Hair follicle dermal papilla cell (primary cell): Measurements from ENCODE around the gene NOVA2. TPM values are rescaled to one million over a fixed set of nuclear protein-coding genes. Genes with fewer than 3 reads are reported as not detected.

ENCODE experiments used
- small RNA-seq: library from RNA; depleted of rRNA; stranded (forward); fragments of <200 nt; gene quantifications from one replicate; pipeline ENCODE3, GENCODE V24; 2012
- total RNA-seq: library from RNA; depleted of rRNA; stranded (reverse); fragments of >200 nt; gene quantifications from 2 replicates; pipeline ENCODE4 v1.2.3, GENCODE V29; 2012

NOVA2 gene, protein sequence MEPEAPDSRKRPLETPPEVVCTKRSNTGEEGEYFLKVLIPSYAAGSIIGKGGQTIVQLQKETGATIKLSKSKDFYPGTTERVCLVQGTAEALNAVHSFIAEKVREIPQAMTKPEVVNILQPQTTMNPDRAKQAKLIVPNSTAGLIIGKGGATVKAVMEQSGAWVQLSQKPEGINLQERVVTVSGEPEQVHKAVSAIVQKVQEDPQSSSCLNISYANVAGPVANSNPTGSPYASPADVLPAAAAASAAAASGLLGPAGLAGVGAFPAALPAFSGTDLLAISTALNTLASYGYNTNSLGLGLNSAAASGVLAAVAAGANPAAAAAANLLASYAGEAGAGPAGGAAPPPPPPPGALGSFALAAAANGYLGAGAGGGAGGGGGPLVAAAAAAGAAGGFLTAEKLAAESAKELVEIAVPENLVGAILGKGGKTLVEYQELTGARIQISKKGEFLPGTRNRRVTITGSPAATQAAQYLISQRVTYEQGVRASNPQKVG
- total RNA-seq, result not detected in 2 replicates

DNA sequence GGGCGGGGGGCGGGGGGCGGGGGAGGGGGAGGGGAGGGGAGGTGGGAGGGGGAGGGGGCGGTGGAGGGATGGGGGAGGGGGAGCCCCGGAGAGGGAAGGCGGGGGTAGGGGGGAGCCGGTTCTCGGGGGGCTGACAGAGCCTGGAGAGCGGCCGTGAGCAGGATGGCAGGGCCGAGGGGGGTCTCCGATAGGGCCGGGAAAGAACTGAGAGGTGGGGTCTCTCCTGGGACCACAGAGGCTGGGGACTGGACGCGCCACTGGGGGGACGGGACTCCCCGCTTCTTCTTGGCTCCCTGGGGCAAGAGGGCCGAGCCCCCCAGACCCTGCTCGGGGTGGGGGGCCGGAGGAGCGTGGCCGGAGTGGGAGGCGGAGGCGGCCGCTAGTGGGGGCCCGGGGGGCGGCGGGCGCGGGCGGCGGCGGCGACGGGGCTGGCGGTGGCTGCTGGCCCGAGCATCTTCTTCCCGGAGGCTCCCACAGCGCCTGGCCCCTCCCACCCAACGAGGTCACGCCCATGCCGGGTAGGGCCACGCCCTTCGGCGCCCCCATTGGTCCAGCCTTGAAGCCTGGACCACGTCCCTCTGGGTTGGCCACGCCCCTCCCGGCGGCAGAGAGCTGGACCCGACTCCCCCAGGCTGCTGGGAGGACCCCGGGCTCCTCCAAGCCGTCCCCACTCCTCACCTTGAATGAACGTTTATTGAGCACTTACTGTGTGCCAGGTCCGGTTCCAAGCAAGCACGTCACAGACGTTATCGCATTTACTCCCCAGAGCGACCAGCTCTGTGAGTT, at the start of gene NOVA2:
TSS of gene NOVA2 (minus strand) at position 313 of the 786 bp plus-strand sequence. CDS start 514 bp downstream, outside the sequence.

DNA sequence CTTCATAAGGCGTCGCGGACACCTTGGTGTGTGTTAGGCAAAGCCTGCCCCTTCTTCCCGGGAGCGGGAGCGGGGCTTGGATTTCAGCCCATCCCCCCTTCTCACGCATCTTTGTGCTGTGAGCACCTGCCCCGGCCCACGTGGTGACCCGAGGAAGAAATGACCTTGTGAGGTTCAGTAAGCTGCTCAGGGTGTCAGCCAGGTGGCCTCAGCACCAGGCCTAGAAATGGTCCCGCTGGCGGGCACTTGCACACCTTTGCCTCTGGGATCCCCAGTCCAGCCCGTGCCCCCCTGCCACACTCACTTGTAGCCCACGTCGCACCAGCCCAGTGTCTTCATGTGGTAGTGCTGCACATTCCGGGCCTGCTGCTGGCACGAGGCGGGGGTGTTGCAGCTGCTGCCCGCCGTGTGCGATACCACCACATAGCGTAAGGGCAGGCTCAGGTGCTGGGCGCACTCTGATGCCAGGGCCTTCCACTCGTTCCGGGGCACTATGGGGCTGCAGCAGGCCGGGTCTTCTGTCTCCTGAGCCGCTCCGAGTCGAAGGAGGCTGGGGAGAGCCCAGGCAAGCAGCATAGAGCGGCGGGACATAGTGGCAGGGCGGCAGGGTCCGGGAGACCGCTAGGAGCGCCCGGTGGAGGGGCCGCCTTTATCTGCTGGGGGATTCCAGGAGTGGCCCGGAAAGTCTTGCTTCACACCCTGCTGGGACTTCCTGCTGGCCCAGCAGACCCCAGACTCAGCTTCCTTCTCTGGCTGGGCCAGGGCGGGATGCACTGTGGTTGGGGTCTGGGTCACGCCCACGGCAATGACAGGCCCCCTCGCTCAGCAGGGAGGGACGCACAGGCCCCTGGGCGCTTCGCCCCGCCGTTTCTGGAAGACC, 49.0 kb upstream of the NOVA2 start, which contains the start of gene PGLYRP1:
TSS of gene PGLYRP1 (minus strand) at position 623 of the 880 bp plus-strand sequence. CDS start at position 591, 32 bp downstream.

DNA sequence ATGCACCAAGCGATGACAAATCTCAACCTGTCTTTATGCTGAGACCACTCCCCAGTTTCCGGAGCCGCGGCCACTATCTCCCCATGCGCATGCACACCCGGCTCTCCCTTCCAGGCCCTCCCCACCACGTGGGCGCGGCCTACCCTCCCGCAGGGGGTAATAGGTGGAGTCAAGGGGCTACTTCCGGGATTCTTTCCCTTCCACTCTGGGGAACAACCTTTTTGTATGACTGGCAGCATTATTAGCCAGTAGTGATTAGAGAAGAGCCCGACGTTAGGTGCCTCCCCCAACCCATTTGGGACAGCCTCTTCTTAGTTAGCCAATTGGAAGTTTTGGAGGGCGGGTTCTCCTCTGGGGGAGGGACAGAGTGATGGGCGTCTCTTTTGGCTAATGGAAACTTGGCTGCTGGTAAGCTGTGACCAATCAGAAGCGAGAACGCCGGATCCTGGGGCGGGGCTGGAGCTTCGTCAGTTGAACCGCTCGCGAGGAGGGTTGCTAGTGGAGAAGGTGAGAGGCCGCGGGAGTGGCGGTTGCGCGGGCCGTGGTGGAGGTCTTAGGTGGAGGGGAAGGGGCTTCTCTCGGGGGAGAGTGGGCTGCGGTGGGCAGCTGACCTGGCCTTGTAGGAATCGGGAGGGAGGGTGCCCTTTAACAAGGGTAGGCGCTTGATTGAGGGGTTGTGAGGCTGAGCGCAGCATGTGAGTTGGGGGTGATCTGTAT, 21.5 kb upstream of the NOVA2 start, which contains the start of gene CCDC61:
TSS of gene CCDC61 (plus strand) at position 470 of the 717 bp plus-strand sequence. CDS start 7,552 bp downstream, outside the sequence.

DNA sequence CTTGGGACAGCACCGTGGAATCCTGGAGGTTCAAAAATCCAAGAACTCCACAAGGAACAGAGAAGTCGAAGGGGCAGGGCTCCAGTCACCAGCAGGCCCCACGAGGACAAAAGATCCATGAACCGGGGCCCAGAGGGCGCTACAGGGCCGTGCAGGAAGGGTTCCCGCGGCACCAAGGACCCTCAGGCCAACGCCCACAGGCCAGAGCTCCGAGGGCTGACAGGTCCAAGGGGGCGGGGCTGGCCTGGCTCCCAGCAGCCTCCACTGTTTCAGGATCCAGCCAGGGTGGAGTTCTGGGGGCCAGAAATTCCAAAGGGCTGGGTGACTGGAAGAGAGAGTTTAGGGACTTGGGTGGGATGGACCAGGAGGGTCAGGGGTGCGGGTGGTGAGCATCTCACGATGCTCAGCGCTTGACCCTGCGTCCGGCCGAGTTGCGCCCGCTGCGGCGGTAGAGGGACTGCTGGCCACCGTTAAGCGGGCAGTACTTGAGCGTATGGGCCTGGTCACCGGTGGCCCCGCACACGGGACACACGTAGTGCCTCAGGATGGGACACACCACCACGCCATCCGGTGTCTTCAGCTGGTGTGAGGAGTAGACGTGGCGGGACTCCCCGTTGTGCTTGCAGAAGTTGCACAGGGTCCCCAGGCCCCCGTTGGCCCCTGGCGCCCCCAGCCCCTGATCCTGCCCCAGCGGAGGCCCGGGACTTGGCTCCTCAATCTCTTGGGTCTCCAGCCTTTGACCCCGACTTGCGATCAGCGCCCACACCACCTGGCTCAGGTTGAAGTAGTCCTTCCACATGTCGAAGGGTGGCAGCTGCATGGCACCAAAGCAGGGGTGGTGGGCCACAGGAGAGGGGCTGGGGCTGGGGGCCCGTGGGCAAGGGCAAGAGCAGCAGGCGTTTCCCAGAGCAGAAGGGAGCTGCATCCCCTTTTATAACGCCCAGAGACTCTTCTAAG, 59.5 kb downstream of the NOVA2 start, which contains the start of gene NANOS2:
TSS of gene NANOS2 (minus strand) at position 905 of the 957 bp plus-strand sequence. CDS start at position 820, 85 bp downstream.

DNA sequence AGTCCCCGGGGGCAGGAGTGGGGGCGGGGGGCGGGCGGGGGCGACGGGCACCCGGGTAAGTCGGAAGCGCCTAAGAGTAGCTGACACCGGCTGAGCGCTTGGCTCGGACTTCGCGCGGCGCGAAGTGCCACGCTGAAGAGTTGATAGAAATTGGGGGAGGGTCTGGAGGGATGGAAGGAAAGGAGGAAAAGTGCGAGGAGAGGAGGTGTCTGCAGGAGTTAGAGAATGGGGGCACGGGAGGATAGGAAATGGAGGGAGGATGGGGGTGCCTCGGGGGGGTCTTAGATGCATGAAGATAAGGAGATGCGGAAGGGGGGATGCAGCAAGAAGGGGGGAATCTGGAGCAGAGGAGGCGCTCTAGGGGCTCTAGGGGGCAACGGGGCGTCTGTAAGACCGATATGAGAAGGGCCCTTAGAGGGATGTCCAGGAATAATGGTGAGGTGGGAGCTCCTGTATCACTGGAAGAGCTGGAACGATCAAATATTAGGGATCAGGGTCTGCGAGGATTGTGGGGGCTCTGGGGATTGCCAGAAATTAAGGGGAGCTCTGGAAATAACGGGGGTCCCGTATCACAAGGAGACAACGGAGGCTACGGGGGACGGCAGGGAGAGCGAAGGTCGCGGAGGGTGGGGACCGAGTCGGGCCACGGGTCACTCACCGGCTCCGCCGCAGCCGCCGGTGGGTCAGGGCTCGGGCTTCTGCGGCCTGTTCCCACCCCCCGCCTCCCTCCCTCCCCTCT, 71.6 kb downstream of the NOVA2 start, which contains the start of gene MYPOP:
TSS of gene MYPOP (minus strand) at position 702 of the 739 bp plus-strand sequence. CDS start 840 bp downstream, outside the sequence.

DNA sequence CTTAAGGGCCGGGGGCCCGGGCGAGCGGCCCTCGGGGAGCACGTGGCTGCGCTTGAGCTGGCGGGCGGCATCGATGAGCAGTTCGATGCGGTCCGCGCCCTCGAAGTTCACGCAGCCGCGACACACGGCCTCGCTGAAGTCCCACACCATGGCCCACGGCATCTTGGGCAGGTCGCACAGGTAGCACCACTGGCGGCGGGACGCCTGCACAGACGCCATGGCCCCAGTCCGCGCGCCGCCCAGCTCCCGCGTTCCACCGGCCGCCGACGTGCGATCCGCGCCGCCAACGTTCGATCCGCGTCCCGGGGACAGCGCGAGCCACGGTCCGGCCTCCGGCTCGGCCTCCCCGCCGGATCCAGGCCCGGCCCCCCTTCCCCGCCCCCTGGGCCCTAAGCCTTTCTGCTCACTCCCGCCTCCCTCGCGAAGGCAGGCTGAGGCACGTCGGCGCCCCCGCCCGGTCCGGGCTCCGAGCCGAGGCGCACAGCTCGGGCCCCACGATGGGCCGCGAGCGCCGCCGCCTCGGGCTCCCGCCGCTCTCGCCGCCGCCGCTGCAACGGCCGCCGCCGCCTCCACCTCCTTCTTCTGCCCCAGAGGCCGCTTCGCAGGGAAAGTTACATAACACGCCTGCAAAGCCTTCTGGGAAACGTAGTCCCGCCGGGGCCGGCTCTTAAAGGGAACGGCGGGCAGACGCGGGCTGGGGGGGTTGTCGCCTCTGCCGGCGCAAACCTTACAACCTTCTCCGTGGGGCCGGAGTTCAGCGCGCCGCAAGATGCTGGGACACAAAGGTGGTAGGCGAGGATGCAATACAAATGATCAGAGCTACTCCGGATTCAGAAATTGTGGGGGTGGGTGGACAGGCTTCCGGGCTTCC, 87.9 kb downstream of the NOVA2 start, which contains the start of gene IRF2BP1:
TSS of gene IRF2BP1 (minus strand) at position 586 of the 871 bp plus-strand sequence. CDS start at position 219, 367 bp downstream.

Small RNA genes lying within 50 kb of the gene (small RNA-seq; reads per million reads assigned to genes)
- gene MIR769, result 4.7 reads per million, percentile 77 among the genes with 10 or more reads in this experiment

Other genes with a start within 250 kb of the NOVA2 start
- 8.8 and 9.7 TPM in 2 replicates for gene FBXO46, start 243.0 kb downstream of the NOVA2 start, total RNA-seq
- not detected in 2 replicates for gene MEIOSIN, start 240.4 kb downstream of the NOVA2 start, total RNA-seq
- gene SIX5, start 204.6 kb downstream of the NOVA2 start, total RNA-seq, result 15.3 and 17.2 TPM in 2 replicates
- 115 and 129 TPM in 2 replicates for gene DMPK, start 191.4 kb downstream of the NOVA2 start, total RNA-seq
- gene DMWD, start 181.0 kb downstream of the NOVA2 start, total RNA-seq, result 67.4 and 90.9 TPM in 2 replicates
- gene RSPH6A, start 158.6 kb downstream of the NOVA2 start, total RNA-seq, result 0.16 and 0.24 TPM in 2 replicates
- gene SYMPK, start 110.7 kb downstream of the NOVA2 start, total RNA-seq, result 42.0 and 44.0 TPM in 2 replicates
- gene FOXA3, start 109.5 kb downstream of the NOVA2 start, total RNA-seq, result not detected in 2 replicates
- gene IRF2BP1, start 87.7 kb downstream of the NOVA2 start, total RNA-seq, result 41.0 and 44.3 TPM in 2 replicates
- 1.6 and 2.4 TPM in 2 replicates for gene MYPOP, start 71.3 kb downstream of the NOVA2 start, total RNA-seq
- gene NANOS2, start 59.1 kb downstream of the NOVA2 start, total RNA-seq, result not detected in 2 replicates
- 4.2 and 10.1 TPM in 2 replicates for gene CCDC61, start 21.6 kb upstream of the NOVA2 start, total RNA-seq
- gene PGLYRP1, start 49.2 kb upstream of the NOVA2 start, total RNA-seq, result not detected in 2 replicates
- under 0.01 TPM in 1 of 2 replicates, not detected in the other for gene IGFL4, start 67.1 kb upstream of the NOVA2 start, total RNA-seq
- 0.49 and 1.2 TPM in 2 replicates for gene IGFL3, start 150.8 kb upstream of the NOVA2 start, total RNA-seq
- not detected in 2 replicates for gene IGFL2, start 174.4 kb upstream of the NOVA2 start, total RNA-seq